DLD1 (cell line): Measurements from ENCODE around the gene ATAD5.
"Not testable (repeated sequence)": the region's sequence is repeated elsewhere in the genome, so short reads cannot be mapped to it uniquely, and the experiment has no call there.

Experiments used
- in situ Hi-C: cut with HindIII; loops from 2 replicates; pipeline ENCODE4 v1.10.0; 2017; ENCODE audit warnings: low sequenced_read_pairs

ATAD5 gene

DNA sequence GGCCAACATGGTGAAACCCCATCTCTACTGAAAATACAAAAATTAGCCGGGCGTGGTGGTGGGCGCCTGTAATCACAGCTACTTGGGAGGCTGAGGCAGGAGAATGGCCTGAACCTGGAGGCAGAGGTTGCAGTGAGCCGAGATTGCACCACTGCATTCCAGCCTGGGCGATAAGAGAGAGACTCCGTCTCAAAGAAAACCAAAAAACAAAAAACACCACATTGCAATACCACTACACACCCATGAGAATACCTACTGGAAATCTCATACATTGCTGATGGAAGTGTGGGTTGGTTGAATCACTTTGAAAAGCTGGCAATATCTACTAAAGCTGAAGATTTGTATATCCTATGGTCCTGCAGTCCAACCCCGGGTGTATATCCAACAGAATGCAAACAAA, 78.4 kb downstream of the ATAD5 start:
- in situ Hi-C loops = not testable (repeated sequence)

DNA sequence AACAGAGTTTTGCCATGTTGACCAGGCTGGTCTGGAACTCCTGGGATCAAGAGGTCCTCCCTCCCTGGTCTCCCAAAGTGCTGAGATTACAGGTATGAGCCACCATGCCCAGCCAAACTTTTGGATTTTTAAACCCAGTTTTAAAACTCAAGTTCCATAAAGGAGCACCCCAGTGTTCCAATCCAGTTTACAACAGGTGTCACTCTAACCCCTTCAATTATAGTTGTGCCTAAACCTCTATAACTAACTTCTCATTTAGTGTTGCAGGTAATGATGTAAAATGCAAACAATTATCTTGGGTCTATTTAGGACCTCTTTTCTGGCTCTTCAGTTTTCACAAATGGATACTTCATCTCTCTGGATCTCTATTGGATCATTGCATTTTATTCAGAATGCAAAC, 82.2 kb downstream of the ATAD5 start:
- in situ Hi-C loops = no loop called here

DNA sequence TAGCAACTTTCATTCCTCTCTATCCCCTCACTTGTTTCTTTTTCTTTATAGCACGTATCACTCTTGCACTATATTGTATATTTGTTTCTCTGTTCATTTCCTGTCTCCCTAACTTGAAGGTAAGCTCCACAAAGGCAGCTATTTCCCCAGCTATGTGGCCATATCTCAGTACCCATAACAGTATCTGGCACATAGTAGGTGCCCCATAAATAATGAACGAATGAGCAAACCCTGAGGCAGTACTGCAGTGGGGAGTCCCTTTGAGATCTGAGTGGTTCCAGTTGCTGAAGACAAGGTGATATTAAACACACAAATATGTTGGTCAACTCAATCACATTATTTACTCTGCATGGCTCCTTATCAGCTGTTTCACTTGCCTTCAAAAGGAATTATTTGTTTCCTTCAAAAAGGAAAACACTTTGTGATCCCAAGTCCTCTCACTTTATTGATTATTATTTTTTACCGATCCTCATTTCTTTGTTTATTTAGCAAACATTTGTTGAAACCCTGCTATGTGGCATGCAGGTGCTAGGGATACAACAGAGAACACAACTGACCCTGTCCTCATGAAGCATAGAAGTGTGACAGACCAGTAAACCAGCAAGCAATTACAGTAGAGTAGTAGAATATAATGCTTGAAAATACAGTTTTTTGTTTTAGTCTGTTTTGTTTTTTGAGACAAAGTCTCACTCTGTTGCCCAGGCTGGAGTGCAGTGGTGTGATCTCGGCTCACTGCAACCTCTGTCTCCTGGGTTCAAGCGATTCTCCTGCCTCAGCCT, 84.3 kb downstream of the ATAD5 start:
- in situ Hi-C loops = no loop called here

DNA sequence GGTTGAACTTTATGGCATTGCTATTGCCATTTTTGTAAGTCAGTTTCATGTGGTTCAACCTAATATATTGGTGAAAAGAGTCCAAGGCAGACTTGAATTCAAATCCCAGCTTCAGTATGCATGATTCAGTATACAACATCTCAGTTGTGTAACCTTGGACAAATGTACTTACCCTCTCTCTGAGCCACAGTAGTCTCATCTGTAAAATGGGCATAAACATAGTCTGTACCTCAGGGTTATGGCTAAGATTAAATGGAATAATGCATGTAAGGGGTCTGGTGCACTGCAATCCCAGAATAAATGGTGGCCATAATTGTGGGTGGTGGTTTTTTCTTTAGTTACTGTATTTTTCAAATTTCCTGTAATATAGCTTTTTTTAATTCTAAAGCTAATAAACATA, 85.3 kb downstream of the ATAD5 start:
- in situ Hi-C loops = no loop called here

DNA sequence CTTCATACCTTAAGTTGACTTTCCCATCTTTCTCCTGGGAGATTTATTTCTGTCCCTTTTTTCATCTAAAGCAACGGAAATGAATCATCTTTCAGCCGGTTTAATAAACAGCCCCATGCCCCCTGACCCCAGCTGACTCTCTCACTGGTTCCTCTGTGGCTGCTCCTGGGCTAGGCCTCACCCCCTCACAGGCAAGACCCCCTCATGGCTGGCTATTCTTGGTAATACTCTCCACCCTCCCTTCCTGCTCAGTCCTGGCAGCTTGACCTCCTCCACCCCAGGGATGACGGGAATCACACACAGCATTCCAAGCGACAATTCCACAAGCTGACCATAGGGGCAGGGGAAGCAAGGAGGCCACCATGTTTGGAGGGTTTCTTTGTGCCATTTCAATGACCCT, 88.5 kb downstream of the ATAD5 start:
- in situ Hi-C loops = no loop called here

DNA sequence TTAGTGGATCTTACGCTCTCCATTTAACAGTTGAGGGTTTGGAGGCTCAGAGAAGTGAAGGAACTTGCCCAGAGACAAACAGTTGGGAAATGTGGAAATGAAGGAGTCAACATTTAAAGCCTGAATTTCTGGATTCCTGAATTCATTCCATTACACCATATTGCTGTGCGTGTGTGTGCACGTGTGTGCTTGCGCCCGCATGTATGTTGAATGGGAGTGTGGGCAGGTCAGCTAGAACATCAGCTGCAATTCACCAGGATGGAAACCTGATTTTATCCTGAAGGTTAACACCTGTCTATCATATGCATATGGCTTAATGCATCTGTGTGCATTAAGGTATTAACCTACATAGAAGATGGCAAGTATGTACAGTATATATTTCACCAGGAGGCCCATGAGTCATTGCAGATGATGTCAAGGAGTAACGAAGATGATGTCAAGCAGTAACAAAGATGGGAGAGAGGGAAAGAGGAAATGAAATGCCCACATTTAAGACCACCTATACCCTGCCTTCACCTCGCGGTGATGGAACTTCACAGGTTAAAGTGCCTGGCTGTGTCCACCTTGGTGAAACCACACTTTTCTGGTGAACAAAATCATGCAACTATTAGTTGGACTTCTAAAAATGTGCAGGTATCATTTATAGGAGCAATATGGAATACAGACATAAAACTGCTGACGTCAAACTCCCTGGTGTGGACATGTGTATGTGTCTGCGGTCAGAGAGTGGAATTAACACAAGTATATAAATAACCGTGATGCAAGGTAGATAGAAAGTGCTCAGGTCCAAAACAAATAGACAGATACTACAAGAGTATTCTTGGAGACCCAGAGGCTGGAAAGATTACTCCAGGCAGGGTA, 89.1 kb downstream of the ATAD5 start:
- in situ Hi-C loops = no loop called here

DNA sequence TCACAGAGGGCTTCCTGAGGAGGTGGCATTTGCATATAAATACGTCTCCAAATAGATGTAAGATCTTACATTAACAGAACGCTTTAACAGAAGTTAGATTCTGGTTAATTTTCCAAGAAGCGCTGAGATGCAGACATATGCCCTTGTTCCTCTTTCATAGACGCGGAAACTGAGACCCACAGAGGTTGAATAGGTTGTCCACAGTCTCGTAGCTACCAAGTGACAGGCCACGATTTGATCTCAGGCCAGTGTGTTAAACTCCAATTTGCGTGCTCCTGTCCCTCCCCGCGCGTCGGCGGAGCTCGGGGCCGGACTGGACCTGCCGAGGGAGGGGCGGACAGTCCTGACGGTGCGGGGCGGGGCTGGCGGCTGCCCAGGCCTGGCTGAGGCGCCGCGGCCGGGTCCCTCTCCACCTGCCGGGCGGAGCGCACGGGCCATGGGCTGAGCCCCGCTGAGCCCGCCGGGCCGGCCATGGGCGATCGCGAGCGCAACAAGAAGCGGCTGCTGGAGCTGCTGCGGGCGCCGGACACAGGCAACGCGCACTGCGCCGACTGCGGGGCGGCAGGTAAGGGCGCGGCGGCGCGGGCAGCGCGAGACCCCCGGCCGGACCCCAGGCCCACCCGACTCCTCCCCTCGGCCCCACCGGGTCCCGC, 89.9 kb downstream of the ATAD5 start, which contains the start of gene ADAP2:
ADAP2 (plus strand) TSS at position 402 of the 653 bp plus-strand sequence; CDS start at position 472, 70 bp downstream.
- in situ Hi-C loops = no loop called here

DNA sequence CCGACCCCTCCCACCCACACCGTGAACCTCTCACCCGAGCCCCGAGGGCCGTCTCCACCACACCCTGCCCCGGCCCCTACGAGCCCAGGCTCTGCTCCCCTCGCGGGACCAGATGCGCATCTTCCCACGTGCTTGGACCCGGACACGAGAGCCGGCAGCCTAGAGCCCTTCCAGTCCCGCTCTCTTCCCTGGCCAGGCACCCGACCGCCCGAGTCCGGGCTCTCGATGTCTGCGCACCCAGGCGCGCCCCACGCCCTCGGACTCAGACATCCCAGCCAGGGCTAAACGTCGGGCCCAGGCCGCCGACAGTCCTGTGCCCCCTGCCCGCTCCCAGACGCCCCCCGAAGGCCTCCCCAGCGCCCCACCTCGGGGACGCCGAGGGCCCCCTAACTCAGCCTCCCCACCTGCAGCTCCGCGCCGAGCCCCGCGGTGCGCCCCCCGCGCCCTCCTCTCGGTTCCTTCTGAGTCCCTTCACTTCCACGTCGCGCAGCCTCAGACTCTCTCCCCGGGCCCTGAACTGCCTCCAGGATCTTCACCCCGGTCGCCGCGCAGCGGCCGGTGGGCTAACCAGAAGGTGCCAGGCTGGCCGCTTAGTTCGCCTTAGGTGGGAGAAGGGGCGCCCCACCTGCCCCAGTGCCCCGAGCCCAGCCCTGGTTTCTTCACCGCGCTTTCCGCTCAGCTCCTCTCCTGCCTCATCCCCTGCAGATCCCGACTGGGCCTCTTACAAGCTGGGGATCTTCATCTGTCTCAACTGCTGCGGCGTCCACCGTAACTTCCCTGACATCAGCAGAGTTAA, 90.7 kb downstream of the ATAD5 start:
- in situ Hi-C loops = no loop called here

DNA sequence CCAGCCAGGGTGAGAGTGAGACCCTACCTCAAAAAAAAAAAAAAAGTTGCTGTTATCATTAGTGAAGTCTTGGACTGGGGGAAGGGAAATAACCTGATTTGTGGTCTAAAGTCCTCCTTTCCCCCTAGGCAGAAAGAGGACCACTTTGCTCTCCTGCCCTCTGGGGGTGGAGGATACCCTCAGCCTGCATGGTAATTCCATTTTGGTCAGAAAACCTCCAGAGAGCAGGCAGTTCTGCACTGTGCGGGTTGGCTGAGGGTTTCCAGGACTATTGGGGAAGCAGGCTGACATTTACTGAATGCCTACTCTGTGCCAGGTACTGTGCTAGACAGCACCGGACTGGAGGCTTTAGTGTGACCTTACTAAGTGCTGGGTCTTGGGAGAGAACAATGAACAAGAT, 92.6 kb downstream of the ATAD5 start:
- in situ Hi-C loops = no loop called here

DNA sequence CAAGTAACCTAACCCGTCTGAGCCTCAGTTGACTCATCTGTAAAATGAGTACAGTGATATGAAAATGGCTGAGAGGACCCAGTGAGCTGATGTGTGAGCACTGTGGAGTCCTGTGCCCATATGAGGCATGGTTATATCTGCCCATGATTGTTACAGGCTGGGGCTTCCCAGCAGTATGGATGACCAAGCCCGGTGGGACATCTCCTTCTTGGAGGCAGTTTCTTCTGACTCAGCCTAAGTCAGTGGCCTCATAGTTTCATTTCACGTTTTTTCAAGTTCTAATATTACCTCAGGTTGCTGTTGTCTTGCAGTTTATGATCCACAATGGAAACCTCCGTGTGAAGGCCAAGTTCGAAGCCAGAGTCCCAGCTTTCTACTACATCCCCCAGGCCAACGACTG, 94.8 kb downstream of the ATAD5 start:
- in situ Hi-C loops = no loop called here

DNA sequence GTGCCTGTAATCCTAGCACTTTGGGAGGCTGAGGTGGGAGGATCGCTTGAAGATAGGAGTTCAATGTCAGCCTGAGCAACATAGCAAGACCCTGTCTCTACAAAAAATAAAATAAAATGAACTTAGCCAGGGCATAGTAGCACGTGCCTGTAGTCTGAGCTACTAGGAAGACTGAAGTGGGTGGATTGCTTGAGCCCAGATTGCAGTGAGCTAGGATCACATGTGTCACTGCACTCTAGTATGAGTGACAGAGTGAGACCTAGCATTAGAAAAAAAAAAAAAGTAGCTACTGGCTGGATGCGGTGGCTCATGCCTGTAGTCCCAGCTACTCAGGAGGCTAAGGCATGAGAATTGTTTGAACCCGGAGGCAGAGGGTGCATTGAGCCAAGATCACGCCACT, 96.0 kb downstream of the ATAD5 start:
- in situ Hi-C loops = no loop called here

DNA sequence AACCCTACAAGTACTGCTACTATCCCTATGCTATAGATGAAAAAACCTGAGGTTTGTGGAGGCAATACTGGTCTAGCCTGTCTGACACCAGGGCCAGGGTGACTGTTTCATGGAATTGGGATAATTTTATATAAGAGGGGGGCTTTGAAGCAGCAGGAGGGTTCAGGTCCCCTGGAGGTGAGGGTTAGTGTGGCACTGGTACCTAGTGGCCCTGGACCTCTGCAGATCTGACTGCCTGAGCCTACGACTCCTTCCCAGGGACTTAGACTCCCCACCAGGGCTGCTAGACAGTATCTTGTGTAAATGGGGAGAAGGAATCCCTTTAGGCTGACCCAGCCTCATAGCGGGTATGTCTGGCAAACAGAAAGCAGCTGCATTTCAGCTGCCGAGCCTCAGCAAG, 96.8 kb downstream of the ATAD5 start:
- in situ Hi-C loops = no loop called here

DNA sequence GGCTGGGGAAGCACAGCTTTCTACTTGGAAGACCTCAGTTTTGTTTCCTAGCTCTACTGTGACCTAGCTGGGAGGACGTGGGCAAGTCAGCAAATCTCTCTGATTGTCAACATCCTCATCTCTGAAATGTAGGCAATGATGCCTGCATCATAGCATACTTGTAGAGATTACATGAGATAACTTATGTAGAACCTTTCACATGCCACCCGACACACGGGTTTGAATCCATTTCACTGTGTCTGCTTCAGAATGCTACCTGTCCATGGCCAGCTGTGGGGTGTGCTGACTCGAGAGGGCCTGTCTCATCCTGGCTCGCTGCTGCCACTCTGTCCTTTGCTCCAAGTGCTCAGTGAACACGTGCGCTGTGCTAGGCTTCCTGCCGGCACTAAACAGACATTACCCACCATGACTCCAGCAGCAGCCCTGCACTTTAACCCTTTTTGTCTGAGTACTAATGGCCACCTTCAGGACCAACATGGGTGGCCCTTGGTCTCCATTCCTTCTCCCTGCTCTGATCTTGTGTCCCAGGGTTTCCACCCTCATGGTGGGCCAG, 97.4 kb downstream of the ATAD5 start:
- in situ Hi-C loops = no loop called here

DNA sequence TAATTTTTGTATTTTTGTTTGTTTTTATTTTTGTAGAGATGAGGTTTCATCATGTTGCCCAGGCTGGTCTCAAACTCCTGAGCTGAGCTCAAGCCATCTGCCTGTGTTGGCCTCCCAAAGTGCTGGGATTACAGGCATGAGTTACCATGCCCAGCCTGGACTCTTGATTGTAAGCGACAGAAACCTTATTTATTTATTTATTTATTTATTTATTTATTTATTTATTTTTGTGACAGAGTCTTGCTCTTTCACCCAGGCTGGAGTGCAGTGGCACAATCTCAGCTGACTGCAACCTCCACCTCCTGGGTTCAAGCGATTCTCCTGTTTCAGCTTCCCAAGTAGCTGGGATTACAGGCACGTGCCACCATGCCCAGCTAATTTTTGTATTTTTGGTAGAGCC, 98.1 kb downstream of the ATAD5 start:
- in situ Hi-C loops = not testable (repeated sequence)

DNA sequence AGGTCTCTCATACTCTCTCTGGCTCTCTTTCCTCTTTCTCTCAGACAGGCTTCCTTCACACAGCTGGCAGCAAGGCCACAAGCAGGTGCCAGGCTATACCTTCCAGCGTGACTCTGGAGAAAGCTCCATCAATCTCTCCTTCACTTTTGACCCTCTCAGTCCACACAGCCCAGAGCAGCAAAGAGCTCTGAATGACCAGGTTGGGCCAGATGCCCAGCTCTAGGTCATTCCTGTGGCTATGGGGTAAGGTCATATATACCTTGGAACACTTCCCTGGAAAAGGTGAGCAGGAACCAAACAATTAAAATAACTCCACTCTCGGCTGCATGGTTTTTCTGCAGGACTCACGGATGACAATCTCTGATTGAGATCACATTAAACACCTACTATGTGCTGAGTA, 98.7 kb downstream of the ATAD5 start:
- in situ Hi-C loops = no loop called here

DNA sequence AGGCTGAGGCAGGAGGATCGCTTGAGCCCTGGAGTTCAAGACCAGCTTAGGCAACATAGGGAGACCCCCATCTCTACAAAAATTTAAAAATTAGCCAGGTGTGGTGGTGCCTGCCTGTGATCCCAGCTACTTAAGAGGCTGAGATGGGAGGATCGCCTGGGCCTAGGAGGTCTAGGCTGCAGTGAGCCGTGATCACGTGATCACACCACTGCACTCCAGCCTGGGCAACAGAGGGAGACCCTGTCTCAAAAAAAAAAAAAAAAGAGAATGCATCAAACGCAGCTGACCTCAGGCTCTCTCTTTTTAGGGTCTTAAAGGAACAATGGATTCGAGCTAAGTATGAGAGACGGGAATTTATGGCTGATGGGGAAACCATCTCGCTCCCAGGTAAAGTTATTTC, 99.8 kb downstream of the ATAD5 start:
- in situ Hi-C loops = not testable (repeated sequence)

DNA sequence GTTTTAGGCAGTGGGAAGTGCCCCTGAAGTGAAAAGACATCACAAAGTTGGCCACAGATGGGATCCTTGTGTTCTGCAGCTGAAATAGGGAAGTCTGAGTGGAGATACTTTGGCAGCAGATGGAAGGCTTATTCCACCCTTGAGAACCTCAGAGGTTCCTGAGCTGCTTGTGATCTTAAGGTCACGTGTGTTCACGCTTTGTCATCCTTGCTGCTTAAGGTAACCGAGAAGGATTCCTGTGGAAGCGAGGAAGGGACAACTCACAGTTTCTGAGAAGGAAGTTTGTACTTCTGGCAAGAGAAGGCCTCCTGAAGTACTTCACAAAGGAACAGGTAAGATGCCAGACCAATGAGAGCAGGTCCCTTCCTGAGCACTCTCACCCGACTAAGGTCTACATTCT, 102.2 kb downstream of the ATAD5 start:
- in situ Hi-C loops = no loop called here

DNA sequence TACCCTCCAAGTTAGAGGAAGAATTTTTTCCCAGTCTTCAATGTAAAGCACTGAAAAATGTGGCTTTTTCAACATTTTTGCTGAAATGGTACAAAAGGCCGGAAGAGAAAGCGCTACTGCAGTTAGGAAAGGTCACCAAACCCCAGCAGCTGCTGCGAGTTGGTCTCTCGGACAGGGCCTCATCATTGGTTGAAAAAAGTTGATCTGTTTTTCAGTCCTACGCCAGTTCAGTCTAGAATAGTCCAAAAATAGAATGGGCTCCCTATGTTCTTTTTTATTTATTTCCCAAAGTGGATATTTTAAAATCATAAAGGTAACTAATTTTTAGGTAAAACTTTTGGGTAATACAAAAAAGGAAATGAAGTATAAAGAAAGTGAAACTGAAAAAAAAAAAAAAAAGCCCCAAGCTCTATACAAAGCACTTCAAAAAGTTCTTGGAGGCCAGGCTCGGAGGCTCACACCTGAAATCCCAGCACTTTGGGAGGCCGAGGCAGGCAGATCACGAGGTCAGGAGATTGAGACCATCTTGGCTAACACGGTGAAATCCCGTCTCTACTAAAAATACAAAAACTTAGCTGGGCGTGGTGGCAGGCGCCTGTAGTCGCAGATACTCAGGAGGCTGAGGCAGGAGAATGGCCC, 107.4 kb downstream of the ATAD5 start:
- in situ Hi-C loops = no loop called here

DNA sequence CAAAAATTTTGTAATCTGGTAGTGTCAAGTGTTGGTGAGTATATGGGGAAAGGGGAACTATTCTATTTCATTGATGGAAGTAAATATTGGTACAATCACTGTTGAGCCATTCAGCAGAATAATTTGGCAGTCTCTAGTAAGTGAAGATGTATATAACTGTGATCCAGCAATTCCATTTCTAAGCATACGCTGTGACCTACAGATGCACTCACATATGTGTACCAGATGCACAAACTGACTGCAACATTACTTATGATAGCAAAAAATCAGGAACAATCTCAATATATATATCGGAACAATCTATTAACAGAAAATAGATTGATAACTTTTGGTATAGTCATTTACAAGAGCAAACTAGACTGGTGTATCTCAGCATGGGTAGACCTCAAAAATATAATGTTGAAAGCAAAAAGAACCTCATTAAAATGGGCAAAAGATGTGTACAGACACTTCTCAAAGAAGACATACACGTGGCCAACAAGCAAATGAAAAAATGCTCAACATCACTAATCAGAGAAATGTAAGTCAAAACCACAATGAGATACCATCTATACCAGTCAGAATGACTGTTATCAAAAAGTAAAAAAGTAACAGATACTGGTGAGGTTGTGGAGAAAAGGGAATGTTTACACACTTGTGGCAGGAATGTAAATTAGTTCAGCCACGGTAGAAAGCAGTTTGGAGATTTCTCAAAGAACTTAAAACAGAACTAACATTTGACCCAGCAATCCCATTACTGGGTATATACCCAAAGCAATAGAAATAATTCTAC, 110.7 kb downstream of the ATAD5 start:
- in situ Hi-C loops = no loop called here
